Sigmoid colon (tissue), 4 donors: ENCODE results near the gene ZNF662.

ENCODE experiments used
- EP300 ChIP-seq, 4 donors: sonication (generic); formaldehyde crosslinking; IDR thresholded peaks; one replicate each; pipeline ENCODE4 v1.6.1; 2017; ENCODE audit warnings: antibody characterized with exemption in 4 of 4
- POLR2A ChIP-seq, 2 donors: fragments of 450-650 bp; IDR thresholded peaks; one replicate each; pipeline ENCODE4 v1.6.1; 2016; ENCODE audit warnings: antibody characterized with exemption in 2 of 2, mild to moderate bottlenecking in 2 of 2, moderate library complexity in 2 of 2

GRCh38 chr3:42934111-42934510 is 28.2 kb downstream of the ZNF662 start:
- TF ChIP-seq POLR2A (IDR thresholded peaks at IDR 0.05) (no peak), EP300 (IDR thresholded peaks at IDR 0.05) (no peak)
